ENCODE data around the gene DEK.
"Not testable (repeated sequence)": the region's sequence is repeated elsewhere in the genome, so short reads cannot be mapped to it uniquely, and the experiment has no call there.

Gene DEK

DNA sequence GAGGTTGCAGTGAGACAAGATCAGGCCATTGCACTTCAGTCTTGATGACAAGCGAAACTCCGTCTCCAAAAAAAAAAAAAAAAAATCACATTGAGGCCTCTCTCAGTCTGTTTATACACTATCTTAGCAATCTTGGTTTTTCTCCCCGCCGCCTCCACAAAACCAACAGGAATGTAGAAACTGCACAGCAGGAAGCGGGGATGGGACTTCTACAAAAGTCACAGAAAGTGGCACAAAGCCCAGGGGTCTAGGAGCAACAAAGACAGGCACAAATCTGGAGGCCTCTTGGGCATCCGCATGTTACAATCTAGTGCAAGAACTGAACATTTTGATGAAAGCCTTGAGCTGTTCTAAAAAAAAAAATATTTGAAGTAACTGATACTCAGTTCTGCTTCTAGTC is 60.5 kb downstream of the DEK start:
- no peak for DNase-seq (ENCODE audit: low spot score)

GRCh38 chr6:18192026-18192425 is 72.3 kb downstream of the DEK start:
- DNase-seq (ENCODE audit: low spot score) = no peak

DNA sequence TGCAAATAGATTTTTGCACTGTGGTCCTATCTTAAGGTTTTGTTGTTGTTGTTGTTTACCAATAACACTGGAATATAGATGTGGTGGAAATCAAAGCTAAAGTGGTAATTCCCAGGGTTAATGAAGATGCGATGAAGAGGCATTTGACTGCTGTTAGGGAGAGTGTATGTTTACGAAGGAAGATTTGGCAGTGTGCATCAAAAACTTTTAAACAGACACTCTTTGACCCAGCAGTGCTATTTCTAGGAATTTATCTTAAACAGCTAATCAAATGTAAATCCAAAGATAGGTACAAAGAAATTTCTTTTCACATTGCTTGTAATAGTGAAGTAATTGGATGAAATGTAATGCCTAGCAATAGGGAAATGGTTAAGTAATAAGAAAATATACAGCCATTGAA is 75.1 kb downstream of the DEK start:
- DNase-seq (ENCODE audit: low spot score) = no peak

DNA sequence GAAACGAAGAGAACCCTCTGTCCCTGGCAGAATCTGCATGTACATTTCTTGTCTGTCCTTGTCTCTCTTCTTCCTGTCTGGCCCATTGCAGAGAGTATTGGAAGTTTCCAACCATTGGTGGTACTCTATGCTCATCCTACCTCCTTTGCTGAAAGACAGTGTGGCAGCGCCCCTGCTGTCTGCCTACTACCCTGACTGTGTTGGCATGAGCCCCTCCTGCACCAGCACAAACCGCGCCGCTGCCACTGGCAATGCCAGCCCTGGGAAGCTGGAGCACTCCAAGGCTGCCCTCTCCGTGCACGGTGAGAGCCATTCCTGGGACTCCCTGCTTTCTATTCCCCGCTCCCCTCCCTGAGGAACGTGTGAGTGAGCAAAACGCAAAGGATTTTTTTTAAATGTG is 76.6 kb downstream of the DEK start:
- DNase-seq (ENCODE audit: low spot score) = no peak

- DNase-seq (ENCODE audit: low spot score) = no peak
Observed at GRCh38 chr6:18186540-18187250, 77.6 kb downstream of the DEK start.

GRCh38 chr6:18186033-18186432 is 78.3 kb downstream of the DEK start:
- no peak for DNase-seq (ENCODE audit: low spot score)

DNA sequence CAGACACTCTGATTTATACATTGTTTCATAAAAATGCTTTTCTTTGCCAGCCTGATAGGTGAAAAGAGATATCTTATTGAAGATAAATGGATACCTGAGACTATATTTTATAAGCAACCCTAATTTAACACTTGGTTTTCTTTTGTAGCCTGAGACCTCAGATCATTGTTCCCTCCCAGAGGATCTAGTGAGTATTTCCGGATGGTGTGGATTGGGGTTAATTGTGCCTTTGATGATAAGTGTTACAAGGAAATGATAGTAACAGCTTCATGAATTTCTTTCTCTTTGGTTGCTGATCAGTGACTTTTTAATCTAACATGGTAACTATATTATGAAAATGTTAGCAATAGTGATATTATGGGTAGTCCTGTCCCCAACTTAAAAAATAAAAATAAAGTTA is 78.7 kb downstream of the DEK start:
- no peak for DNase-seq (ENCODE audit: low spot score)

DNA sequence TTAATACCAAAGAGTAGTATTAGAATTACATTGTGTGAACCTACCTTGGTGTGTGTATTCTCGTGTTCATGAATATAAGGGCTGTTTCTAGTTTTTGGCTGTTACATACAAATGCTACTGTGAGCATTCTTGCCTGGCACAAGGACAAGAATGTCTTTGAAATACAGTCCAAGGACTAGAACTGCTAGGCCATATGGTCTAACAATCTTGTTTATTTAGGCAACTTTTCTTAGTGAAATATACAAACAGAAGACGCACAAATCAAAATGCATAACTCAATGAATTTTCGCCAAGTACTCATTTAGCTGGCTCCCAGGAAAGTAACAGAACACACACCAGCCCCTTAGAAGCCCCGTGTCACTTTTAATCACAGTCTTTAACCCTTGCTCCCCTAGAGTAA is 80.6 kb downstream of the DEK start:
- no peak for DNase-seq (ENCODE audit: low spot score)

- no peak for DNase-seq (ENCODE audit: low spot score)
Observed at GRCh38 chr6:18182568-18182967, 81.8 kb downstream of the DEK start.

GRCh38 chr6:18179770-18180356 is 84.5 kb downstream of the DEK start:
- no peak for DNase-seq (ENCODE audit: low spot score)

DNA sequence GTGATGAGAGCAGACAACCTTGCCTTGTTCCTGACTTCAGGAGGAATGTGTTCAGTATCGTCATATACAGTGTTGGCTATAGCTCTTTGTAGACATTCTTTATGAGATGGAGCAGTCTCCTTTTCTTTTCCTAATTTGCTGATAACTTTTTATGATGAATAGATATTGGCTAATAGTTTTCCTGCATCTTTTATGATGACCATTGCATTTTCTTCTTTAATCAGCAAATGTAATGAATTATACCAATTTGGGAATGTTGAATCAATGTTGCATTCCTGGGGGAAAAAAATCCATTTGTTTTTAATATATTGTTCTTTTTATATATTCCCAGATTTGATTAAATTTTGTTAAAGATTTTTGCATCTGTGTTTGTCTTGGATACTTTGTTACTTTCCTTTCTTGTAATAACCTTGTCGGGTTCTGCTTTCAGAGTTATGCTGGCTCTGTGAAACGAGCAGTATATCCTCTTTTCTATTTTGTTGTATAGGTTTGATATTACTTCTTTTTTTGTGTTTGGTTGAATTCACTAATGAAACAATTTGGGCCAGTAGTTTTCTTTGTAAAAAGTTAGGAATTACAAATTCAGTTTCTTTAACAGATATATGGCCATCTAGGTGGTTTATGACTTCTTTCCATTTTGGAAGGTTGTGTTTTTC is 85.2 kb downstream of the DEK start:
- no peak for DNase-seq (ENCODE audit: low spot score)

DNA sequence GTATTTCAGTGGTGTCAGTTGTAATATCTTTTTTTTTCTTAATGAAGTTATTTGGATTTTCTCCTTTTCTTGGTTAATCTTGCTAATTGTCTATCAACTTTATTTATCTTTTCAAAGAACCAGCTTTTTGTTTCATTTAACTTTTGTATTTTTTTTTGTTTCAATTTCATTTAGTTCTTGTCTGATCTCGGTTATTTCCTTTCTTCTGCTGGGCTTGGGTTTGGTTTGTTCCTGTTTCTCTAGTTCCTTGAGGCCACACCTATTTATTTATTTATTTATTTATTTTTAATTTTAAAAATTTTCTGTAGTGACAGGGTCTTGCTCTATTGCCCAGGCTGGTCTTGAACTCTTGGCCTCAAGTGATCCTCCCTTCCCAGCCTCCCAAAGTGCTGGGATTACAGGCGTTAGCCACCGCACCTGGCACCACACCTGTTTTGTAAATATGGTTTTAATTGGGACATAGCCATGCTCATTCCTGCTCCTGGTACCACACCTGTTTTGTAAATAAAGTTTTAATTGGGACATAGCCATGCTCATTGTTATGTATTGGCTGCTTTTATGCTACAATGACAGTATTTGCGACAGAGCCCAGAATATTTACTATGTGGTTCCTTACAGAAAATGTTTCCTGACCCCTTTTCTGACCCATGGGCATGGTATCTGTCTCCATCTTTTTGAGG is 86.9 kb downstream of the DEK start:
- DNase-seq (ENCODE audit: low spot score) = no peak

- DNase-seq (ENCODE audit: low spot score) = not testable (repeated sequence)
Observed at GRCh38 chr6:18176198-18176597, 88.1 kb downstream of the DEK start.

Measured in CD4-positive, alpha-beta T cell treated with Interleukin-15 for 4 hours (primary cell).